ENCODE measurements around the gene SLC2A13.

Gene SLC2A13

DNA sequence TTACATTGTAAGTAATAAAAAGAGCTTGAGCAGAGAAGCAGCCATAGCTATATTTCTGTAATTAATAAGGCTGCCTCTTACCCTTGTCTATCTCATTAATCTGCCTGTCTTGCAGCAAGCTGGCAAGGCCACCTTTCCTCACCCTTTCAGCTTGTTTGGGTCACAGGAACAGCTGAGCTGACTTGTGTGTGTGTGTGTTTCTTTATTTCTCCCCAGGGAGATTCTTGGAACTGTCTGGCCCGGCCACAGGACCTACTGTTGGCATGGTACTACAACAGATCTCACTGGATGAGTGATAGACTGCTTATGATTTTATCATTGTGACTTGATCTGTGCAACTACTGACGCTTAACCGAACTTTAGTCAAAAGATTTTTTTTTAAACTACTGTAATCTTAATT, 213.7 kb downstream of the SLC2A13 start:
- no peak overlapping the region for H3K27ac ChIP-seq (ENCODE audit: low read length)
- no peaks in the 10 kb centered on the region for H3K9me3 ChIP-seq (ENCODE audit: control insufficient read depth in 1 of 2, low read length in 2 of 2)
- no peaks in the 10 kb centered on the region for H3K36me3 ChIP-seq (ENCODE audit: control insufficient read depth in 1 of 2, insufficient read depth in 2 of 2, low read length in 2 of 2)
- H3K4me1 ChIP-seq (ENCODE audit: control insufficient read depth in 1 of 2, insufficient read depth in 2 of 2, low read length in 2 of 2): no peaks in the 10 kb centered on the region
- H3K4me3 ChIP-seq (ENCODE audit: low read depth in 1 of 2, low read length in 2 of 2): no peak overlapping the region
- no peaks in the 10 kb centered on the region for H3K27me3 ChIP-seq (ENCODE audit: low read depth, low read length)

DNA sequence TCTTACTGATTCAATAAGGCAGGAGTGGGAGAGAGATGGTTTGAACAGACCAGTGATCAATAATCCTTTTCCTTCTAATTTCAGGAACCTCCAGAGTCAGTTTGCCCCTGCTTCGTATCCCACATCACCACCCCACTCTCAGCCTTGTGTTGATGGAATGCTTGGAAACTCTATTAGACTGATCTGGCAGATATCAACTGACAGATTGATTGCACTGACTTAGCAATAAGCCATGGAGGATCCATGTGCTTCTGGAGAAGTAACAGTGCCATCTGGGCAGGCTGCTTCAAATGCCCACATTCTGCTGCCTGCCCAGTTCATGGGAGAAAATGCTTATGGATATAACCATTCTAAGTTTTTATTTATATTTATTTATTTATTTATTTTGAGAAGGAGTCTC, 218.0 kb downstream of the SLC2A13 start:
- Histone ChIP-seq H3K4me3 (ENCODE audit: low read depth in 1 of 2, low read length in 2 of 2) (no peak overlapping the region), H3K36me3 (ENCODE audit: control insufficient read depth in 1 of 2, insufficient read depth in 2 of 2, low read length in 2 of 2) (no peaks in the 10 kb centered on the region), H3K27ac (ENCODE audit: low read length) (no peak overlapping the region), H3K9me3 (ENCODE audit: control insufficient read depth in 1 of 2, low read length in 2 of 2) (no peaks in the 10 kb centered on the region), H3K27me3 (ENCODE audit: low read depth, low read length) (no peaks in the 10 kb centered on the region), H3K4me1 (ENCODE audit: control insufficient read depth in 1 of 2, insufficient read depth in 2 of 2, low read length in 2 of 2) (no peaks in the 10 kb centered on the region)

DNA sequence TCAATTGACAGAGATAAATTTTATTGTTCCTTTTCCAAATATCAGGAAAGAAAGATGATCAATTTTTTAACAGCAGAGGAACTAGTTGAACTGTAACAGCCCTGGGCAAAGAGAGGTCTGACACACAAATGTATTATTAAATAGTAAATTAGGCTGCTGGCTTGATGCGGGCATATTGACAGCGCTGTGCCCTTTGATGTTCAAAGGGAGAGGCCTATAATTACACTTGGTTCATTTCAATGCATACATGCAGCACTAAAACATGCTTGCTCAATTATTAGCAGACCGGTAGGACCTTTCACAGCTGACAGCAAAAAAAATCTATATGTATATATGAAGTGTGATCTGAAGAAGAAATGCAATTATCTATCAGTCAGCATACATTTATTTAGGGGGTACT, 219.8 kb downstream of the SLC2A13 start:
- no peak overlapping the region for H3K4me3 ChIP-seq (ENCODE audit: low read depth in 1 of 2, low read length in 2 of 2)
- H3K36me3 ChIP-seq (ENCODE audit: control insufficient read depth in 1 of 2, insufficient read depth in 2 of 2, low read length in 2 of 2): no peaks in the 10 kb centered on the region
- H3K9me3 ChIP-seq (ENCODE audit: control insufficient read depth in 1 of 2, low read length in 2 of 2): no peaks in the 10 kb centered on the region
- H3K27ac ChIP-seq (ENCODE audit: low read length): no peak overlapping the region
- no peaks in the 10 kb centered on the region for H3K4me1 ChIP-seq (ENCODE audit: control insufficient read depth in 1 of 2, insufficient read depth in 2 of 2, low read length in 2 of 2)
- no peaks in the 10 kb centered on the region for H3K27me3 ChIP-seq (ENCODE audit: low read depth, low read length)

DNA sequence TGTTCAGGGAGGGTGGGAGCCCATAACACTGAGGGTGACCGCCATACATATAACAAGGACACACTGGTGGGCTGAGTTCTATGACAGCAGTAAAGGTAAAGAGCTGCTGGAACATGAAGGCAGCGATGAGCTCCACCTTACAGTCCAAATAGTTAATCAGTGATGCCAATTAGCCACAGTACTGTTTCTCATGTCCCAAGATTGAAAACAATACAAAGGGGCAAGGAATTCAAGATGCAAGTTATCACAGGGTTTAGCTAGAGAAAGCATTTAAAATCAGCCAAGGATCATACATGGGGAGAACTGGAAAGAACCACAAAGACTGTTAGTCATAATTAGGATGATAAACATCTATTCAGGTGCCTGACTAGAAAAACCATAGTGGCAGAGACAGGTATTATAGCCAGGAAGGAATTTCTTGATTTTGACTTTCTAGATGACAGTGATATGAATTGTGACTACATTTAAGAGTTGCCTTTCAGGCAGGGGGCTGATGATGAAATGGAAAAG, 221.2 kb downstream of the SLC2A13 start:
- H3K27me3 ChIP-seq (ENCODE audit: low read depth, low read length): no peaks in the 10 kb centered on the region
- no peaks in the 10 kb centered on the region for H3K4me1 ChIP-seq (ENCODE audit: control insufficient read depth in 1 of 2, insufficient read depth in 2 of 2, low read length in 2 of 2)
- H3K9me3 ChIP-seq (ENCODE audit: control insufficient read depth in 1 of 2, low read length in 2 of 2): no peaks in the 10 kb centered on the region
- no peak overlapping the region for H3K4me3 ChIP-seq (ENCODE audit: low read depth in 1 of 2, low read length in 2 of 2)
- no peak overlapping the region for H3K27ac ChIP-seq (ENCODE audit: low read length)
- H3K36me3 ChIP-seq (ENCODE audit: control insufficient read depth in 1 of 2, insufficient read depth in 2 of 2, low read length in 2 of 2): no peaks in the 10 kb centered on the region

DNA sequence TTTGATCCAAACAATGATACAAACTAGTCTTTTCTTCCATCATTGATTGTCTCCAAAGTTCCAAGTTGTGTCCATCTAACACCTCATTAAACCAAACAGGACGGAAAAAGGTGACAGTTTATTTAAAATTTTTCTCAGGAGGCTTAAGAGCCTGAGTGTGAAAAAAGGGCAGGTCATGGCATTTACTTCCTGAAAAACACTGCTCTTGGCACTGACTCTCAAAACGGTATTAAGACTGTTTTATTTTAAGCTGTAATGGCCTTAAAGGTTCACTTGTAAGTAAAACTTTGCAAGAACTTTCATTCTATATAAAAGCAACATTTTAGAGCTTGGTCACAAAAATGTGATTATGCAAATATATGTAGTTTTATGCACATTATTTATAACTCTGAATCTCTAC, 222.5 kb downstream of the SLC2A13 start:
- H3K9me3 ChIP-seq (ENCODE audit: control insufficient read depth in 1 of 2, low read length in 2 of 2): peaks cover 6% of the 10 kb centered on the region in 2 donors
- no peaks in the 10 kb centered on the region for H3K4me1 ChIP-seq (ENCODE audit: control insufficient read depth in 1 of 2, insufficient read depth in 2 of 2, low read length in 2 of 2)
- no peaks in the 10 kb centered on the region for H3K36me3 ChIP-seq (ENCODE audit: control insufficient read depth in 1 of 2, insufficient read depth in 2 of 2, low read length in 2 of 2)
- H3K27me3 ChIP-seq (ENCODE audit: low read depth, low read length): no peaks in the 10 kb centered on the region
- no peak overlapping the region for H3K4me3 ChIP-seq (ENCODE audit: low read depth in 1 of 2, low read length in 2 of 2)
- no peak overlapping the region for H3K27ac ChIP-seq (ENCODE audit: low read length)

DNA sequence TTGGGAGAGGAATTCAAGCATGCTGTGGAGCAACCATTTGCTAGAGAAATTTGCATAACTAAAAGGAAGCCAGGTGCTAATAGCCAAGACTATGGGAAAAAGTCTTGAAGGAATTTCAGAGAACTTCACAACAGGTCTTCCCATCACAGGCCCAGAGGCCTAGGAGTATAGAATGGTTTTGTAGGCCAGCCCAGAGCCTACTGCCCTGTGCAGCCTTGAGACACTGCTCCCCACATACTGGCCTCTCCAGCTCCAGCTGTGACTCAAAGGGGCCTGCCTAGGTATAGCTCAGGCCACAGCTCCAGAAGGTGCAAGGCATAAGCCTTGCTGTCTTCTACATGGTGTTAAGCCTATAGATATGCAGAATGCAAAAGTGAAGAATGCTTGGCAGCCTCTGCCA, 227.1 kb downstream of the SLC2A13 start:
- no peak overlapping the region for H3K27ac ChIP-seq (ENCODE audit: low read length)
- H3K27me3 ChIP-seq (ENCODE audit: low read depth, low read length): no peaks in the 10 kb centered on the region
- H3K36me3 ChIP-seq (ENCODE audit: control insufficient read depth in 1 of 2, insufficient read depth in 2 of 2, low read length in 2 of 2): no peaks in the 10 kb centered on the region
- peaks cover 6% of the 10 kb centered on the region in 2 donors for H3K9me3 ChIP-seq (ENCODE audit: control insufficient read depth in 1 of 2, low read length in 2 of 2)
- H3K4me1 ChIP-seq (ENCODE audit: control insufficient read depth in 1 of 2, insufficient read depth in 2 of 2, low read length in 2 of 2): no peaks in the 10 kb centered on the region
- H3K4me3 ChIP-seq (ENCODE audit: low read depth in 1 of 2, low read length in 2 of 2): no peak overlapping the region

DNA sequence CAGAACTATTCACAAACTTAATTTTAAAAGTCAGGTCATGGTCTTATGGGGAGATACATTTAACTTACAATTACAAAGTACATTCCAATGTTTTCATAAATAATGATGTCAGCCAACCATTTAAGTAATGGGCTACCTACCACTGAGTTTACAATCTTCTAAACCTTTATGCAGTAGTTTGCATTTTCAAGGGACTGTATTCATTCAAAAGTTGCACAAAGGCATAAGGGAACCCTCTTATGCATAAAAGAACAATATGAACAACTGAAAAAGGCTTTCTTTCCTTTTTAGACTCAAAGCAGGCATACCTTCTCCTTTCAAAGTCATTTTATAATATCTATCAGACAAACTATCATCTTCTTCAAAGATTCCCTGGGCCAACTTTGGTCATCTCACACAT, 230.2 kb downstream of the SLC2A13 start:
- Histone ChIP-seq H3K27me3 (ENCODE audit: low read depth, low read length) (no peaks in the 10 kb centered on the region), H3K36me3 (ENCODE audit: control insufficient read depth in 1 of 2, insufficient read depth in 2 of 2, low read length in 2 of 2) (no peaks in the 10 kb centered on the region), H3K4me3 (ENCODE audit: low read depth in 1 of 2, low read length in 2 of 2) (no peak overlapping the region)

DNA sequence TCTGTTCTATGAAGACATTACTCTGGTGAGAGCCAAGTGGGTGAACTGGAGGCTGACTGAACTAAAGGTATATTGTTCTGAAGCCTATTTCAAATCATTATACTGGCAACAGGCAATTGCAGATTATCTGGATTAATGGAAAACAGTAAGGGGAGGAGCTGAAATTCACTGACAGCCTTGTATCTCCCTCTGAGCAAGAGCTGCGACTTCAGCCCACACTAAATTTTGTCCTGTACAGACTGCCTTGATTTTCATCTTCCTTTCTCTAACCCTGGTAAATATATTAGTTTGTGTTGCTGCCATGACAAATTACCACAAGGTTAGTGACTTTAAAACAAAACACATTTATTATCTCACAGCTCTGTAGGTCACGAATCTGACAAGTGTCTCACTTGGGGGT, 231.1 kb downstream of the SLC2A13 start:
- Histone ChIP-seq H3K4me3 (ENCODE audit: low read depth in 1 of 2, low read length in 2 of 2) (no peak overlapping the region), H3K9me3 (ENCODE audit: control insufficient read depth in 1 of 2, low read length in 2 of 2) (peaks cover 6% of the 10 kb centered on the region in 2 donors), H3K4me1 (ENCODE audit: control insufficient read depth in 1 of 2, insufficient read depth in 2 of 2, low read length in 2 of 2) (no peaks in the 10 kb centered on the region), H3K27ac (ENCODE audit: low read length) (no peak overlapping the region), H3K36me3 (ENCODE audit: control insufficient read depth in 1 of 2, insufficient read depth in 2 of 2, low read length in 2 of 2) (no peaks in the 10 kb centered on the region), H3K27me3 (ENCODE audit: low read depth, low read length) (no peaks in the 10 kb centered on the region)

More for the DNA sequence above, 230.2 kb downstream of the SLC2A13 start:
- Histone ChIP-seq H3K4me1 (ENCODE audit: control insufficient read depth in 1 of 2, insufficient read depth in 2 of 2, low read length in 2 of 2) (no peaks in the 10 kb centered on the region), H3K9me3 (ENCODE audit: control insufficient read depth in 1 of 2, low read length in 2 of 2) (peaks cover 6% of the 10 kb centered on the region in 2 donors), H3K27ac (ENCODE audit: low read length) (no peak overlapping the region)

DNA sequence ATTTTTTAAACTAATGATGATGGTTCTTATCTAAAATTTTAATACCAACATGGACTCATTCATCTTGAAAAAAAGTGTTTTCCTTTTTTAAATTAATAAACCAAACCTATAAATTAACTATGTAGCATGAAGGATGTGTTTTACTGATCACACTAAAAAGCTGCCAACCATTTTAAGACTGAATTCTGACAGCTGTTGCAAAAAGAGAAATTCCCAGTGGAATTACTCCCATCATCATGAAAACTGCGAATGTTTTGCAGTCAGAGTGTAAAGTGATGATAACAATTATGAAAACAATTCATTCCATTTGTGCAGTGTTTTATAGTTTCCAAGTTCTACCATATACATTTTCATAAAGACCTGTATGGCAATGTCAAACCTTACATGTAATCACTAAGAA, 232.8 kb downstream of the SLC2A13 start:
- Histone ChIP-seq H3K4me1 (ENCODE audit: control insufficient read depth in 1 of 2, insufficient read depth in 2 of 2, low read length in 2 of 2) (no peaks in the 10 kb centered on the region), H3K4me3 (ENCODE audit: low read depth in 1 of 2, low read length in 2 of 2) (no peak overlapping the region), H3K27ac (ENCODE audit: low read length) (no peak overlapping the region), H3K9me3 (ENCODE audit: control insufficient read depth in 1 of 2, low read length in 2 of 2) (no peaks in the 10 kb centered on the region), H3K27me3 (ENCODE audit: low read depth, low read length) (no peaks in the 10 kb centered on the region), H3K36me3 (ENCODE audit: control insufficient read depth in 1 of 2, insufficient read depth in 2 of 2, low read length in 2 of 2) (no peaks in the 10 kb centered on the region)

DNA sequence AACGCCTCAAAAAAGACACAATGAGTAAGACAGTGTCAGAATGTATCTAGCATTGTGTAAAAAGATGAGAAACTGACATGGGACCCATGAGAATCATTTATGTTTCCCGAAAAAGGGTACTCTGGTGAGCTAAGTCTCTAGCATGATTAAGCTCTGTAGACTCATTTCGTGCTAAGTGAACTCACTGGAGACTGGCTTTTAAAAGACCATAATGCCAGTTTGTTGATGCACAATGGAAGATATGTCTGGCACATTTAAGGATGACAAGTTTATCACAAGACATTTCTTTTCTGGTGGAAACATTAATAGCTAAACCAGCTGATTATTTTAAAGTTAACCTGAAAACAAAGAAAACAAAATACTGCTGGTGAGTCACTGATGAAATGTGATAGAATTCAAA, 233.5 kb downstream of the SLC2A13 start:
- Histone ChIP-seq H3K4me3 (ENCODE audit: low read depth in 1 of 2, low read length in 2 of 2) (no peak overlapping the region), H3K9me3 (ENCODE audit: control insufficient read depth in 1 of 2, low read length in 2 of 2) (no peaks in the 10 kb centered on the region), H3K27ac (ENCODE audit: low read length) (no peak overlapping the region), H3K4me1 (ENCODE audit: control insufficient read depth in 1 of 2, insufficient read depth in 2 of 2, low read length in 2 of 2) (no peaks in the 10 kb centered on the region), H3K36me3 (ENCODE audit: control insufficient read depth in 1 of 2, insufficient read depth in 2 of 2, low read length in 2 of 2) (no peaks in the 10 kb centered on the region), H3K27me3 (ENCODE audit: low read depth, low read length) (no peaks in the 10 kb centered on the region)

DNA sequence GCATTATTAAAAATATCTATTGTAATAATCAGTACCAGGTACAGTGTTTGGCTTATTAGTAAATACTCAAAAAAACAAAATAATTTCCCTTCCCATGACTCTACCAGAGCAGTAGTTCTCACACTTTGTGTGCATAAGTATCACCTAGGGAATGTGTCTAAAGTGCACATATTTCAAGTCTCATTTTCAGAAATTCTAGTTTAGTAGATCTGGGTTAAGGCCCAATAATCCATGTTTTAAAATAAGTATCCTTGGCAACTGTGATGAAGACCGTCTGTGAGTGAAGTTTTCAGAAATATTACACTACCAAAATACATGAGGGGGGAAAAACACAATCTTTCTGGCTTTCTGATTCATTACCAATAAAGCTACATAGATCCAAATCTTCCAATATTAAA, 237.6 kb downstream of the SLC2A13 start:
- no peaks in the 10 kb centered on the region for H3K9me3 ChIP-seq (ENCODE audit: control insufficient read depth in 1 of 2, low read length in 2 of 2)
- no peak overlapping the region for H3K27ac ChIP-seq (ENCODE audit: low read length)
- no peak overlapping the region for H3K4me3 ChIP-seq (ENCODE audit: low read depth in 1 of 2, low read length in 2 of 2)
- H3K27me3 ChIP-seq (ENCODE audit: low read depth, low read length): no peaks in the 10 kb centered on the region
- no peaks in the 10 kb centered on the region for H3K36me3 ChIP-seq (ENCODE audit: control insufficient read depth in 1 of 2, insufficient read depth in 2 of 2, low read length in 2 of 2)
- H3K4me1 ChIP-seq (ENCODE audit: control insufficient read depth in 1 of 2, insufficient read depth in 2 of 2, low read length in 2 of 2): no peaks in the 10 kb centered on the region

DNA sequence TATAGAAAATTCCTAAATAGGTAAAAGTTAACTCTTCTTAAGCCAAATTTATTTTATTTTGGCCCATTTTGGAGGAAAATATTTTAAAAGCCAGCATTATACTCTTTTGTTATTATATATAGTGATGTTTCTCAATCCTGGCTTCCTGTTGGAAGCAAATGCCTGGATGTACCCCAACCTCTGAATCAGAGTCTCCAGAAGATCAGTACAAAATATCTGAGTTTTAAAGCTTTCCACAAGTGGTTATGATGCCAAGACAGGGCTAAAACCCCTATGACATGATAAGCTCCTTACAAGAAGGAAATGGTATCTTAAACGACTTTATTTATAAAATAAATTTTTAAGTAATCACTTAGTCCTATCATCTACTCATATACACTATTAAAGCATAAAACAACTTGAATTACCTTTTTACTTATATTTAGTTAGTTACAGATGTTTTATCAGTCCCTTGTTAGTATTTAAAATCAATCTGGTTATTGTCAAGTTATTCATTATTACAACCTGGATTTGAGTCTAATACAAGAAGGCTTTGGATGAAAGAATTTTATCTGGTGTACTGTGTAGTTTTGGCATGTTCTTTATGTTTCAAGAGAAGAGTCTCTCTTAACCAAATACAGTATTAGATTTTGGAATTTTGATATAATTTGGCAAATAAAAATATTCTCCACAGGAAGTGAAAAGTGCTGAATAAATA, 238.1 kb downstream of the SLC2A13 start:
- Histone ChIP-seq H3K4me1 (ENCODE audit: control insufficient read depth in 1 of 2, insufficient read depth in 2 of 2, low read length in 2 of 2) (no peaks in the 10 kb centered on the region), H3K9me3 (ENCODE audit: control insufficient read depth in 1 of 2, low read length in 2 of 2) (no peaks in the 10 kb centered on the region), H3K4me3 (ENCODE audit: low read depth in 1 of 2, low read length in 2 of 2) (no peak overlapping the region), H3K27me3 (ENCODE audit: low read depth, low read length) (no peaks in the 10 kb centered on the region), H3K27ac (ENCODE audit: low read length) (no peak overlapping the region), H3K36me3 (ENCODE audit: control insufficient read depth in 1 of 2, insufficient read depth in 2 of 2, low read length in 2 of 2) (no peaks in the 10 kb centered on the region)

Data from muscle layer of duodenum (tissue), 2 donors.